Skin epidermis (tissue), 12 donors: ENCODE data around the gene RNU7-1.
"Not testable (repeated sequence)": the region's sequence is repeated elsewhere in the genome, so short reads cannot be mapped to it uniquely, and the experiment has no call there.

Source experiments
- H3K27ac ChIP-seq, 21 experiments: fragments of 200-600 bp; sonication (generic) in 11 of 21; one replicate each; pipeline ENCODE4 v1.5.0; 2020; ENCODE audit warnings: mild to moderate bottlenecking in 3 of 21, inconsistent platforms in 2 of 21, moderate library complexity in 2 of 21
- H3K4me3 ChIP-seq, 7 experiments: fragments of 200-600 bp; sonication (generic) in 2 of 7; one replicate each; pipeline ENCODE4 v1.5.0; 2020; ENCODE audit warnings: inconsistent platforms in 2 of 7, mild to moderate bottlenecking in 2 of 7, moderate library complexity in 1 of 7

The RNU7-1 gene

DNA sequence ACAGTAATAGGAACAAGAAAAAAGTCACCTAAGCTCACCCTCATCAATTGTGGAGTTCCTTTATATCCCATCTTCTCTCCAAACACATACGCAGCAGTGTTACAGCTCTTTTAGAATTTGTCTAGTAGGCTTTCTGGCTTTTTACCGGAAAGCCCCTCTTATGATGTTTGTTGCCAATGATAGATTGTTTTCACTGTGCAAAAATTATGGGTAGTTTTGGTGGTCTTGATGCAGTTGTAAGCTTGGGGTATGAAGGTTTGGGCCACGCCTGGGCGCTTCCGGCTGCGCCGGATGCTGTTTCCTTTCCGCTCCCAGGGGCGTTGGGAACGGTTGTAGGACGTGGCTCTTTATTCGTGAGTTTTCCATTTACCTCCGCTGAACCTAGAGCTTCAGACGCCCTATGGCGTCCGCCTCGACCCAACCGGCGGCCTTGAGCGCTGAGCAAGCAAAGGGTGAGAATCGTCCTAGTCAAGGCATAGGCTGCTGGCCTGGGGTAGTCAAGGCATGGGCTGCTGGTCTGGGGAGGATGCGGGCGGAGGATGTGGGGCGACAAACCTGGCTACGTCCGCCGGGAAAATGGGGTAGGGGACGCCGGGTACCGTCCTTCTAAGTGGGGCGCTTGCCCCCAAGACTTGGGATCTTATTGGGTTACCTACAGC lies at the start of gene RNU7-1, which contains the start of gene C12orf57:
RNU7-1 (plus strand) TSS at position 95 of the 659 bp plus-strand sequence.
C12orf57 (plus strand) TSS at position 301 of the 659 bp plus-strand sequence; CDS start at position 401, 100 bp downstream.
- Histone ChIP-seq H3K4me3 (peak within 1 kb of the TSS; percentile 47 to 63 (median 59)), H3K27ac (peak within 1 kb of the TSS; percentile 37 to 99 (median 92))

DNA sequence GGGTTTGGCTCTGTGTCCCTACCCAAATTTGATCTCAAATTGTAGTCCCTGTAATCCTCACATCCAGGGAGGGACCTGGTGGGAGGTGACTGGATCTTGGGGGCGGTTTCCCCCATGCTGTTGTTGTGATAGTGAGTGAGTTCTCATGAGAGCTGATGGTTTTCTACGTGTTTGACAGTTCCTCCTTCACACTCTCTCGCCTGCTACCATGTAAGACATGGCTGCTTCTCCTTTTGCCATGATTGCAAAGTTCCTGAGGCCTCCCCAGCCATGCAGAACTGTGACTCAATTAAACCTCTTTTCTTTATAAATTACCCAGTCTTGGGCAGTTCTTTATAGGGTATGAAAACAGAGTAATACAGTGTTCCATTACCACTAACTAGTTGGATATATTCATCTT lies 49.3 kb upstream of the RNU7-1 start:
- Histone ChIP-seq H3K4me3 (no peak overlapping the region), H3K27ac (no peak overlapping the region)

GRCh38 chr12:6896846-6897435 lies 46.7 kb upstream of the RNU7-1 start:
- Histone ChIP-seq H3K27ac (no peak overlapping the region), H3K4me3 (no peak overlapping the region)

- H3K27ac ChIP-seq: no peak overlapping the region
- no peak overlapping the region for H3K4me3 ChIP-seq
Measured at GRCh38 chr12:6899427-6899826, 44.2 kb upstream of the RNU7-1 start.

DNA sequence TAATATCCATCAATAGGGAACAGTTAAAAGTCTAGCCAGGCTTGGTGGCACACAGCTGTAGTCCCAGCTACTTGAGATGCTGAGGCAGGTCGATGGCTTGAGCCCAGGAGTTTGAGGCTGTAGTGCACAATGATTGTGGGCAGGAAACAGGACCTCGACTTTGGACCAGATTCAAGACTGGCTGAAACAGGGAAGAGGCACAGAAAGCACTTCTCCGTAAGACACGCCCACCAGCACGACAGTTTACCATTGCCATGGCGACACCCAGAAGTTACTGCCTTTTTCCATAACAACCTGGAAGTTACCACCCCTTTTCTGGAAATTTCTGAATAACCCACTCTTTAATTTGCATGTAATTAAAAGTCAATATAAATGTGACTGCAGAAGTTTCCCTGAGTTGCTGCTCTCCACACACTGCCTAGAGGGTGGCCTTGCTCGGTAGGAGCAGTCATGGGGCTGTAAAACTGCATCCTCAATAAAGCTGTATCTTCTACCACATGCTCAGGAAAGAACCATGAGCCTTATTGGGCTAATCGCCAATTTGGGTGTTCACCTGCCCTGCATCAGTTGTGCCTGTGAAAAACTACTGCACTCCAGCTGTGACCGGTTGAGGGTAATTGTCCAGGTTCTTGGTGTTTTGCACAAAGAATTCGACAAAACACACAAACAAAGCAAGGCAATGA lies 43.6 kb upstream of the RNU7-1 start:
- H3K27ac ChIP-seq: peak overlapping the region in 3 of 21 experiments; percentile 8 to 39 (median 26)
- H3K4me3 ChIP-seq: no peak overlapping the region

DNA sequence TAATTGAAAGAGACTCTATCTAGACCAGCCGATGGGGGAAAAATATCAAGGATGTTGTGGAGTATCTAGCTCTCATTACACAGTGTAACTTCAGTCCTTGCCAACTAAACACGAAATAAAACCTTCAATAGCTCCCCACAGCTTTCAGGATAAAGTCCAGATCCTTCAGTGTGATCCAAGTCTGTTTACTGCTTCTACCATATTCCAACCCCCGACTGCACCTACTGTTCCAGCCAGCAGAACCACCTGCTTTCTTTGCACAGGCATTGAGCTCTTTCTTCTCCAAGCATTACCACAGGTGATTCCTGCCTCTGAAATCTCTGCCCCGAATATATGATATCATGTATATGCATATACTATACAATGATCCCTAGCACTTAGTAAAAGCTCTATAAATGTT lies 41.2 kb upstream of the RNU7-1 start:
- no peak overlapping the region for H3K4me3 ChIP-seq
- no peak overlapping the region for H3K27ac ChIP-seq

GRCh38 chr12:6903722-6904121 lies 39.9 kb upstream of the RNU7-1 start:
- H3K27ac ChIP-seq: peak overlapping the region in 3 of 21 experiments; percentile 84 to 88 (median 86)
- H3K4me3 ChIP-seq: no peak overlapping the region

GRCh38 chr12:6904280-6905276 lies 39.0 kb upstream of the RNU7-1 start, which contains the start of gene LRRC23:
LRRC23 (plus strand) TSS chr12:6904822; CDS start chr12:6905634, 812 bp downstream.
- Histone ChIP-seq H3K4me3 (peak within 1 kb of the TSS; percentile 52 to 70 (median 60)), H3K27ac (peak within 1 kb of the TSS in 20 of 21 experiments; percentile 30 to 88 (median 79))

- H3K4me3 ChIP-seq: peak overlapping the region in 5 of 7 experiments; percentile 56 to 70 (median 66)
- peak overlapping the region in 16 of 21 experiments; percentile 68 to 88 (median 80) for H3K27ac ChIP-seq
Measured at GRCh38 chr12:6905414-6906040, 38.1 kb upstream of the RNU7-1 start.

GRCh38 chr12:6908141-6908540 lies 35.5 kb upstream of the RNU7-1 start:
- H3K27ac ChIP-seq, H3K4me3 ChIP-seq: not testable (repeated sequence)

DNA sequence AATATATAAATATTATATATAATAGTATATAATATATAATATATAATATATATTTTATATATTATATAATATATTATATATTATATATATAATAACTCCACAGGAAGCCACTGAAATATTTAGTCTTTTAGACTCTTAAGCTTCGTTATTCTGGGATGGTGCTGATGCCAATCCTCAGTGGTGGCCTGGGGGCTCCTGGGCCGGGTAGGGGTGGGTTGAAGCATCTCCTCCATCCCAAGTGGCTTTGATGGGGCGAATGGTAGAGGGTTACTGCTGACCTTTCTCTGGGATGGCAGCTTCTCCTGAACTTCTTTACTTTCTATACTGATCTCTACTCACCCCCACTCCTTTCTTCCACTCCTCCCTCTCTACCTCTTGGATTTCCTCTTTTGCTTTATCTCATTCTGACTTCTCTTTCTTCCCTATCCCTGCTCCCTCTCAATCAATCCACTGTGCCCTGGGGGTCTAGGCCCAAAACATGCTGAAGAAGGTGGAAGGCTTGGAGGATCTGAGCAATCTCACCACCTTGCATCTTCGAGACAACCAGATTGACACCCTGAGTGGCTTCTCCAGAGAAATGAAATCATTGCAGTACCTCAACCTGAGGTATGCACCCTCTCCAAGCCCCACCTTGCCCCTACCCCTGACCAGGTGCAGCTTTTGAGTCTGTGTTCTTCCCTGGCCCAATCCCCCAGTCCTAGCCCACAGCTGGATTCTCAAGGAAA lies 34.0 kb upstream of the RNU7-1 start:
- no peak overlapping the region for H3K27ac ChIP-seq
- H3K4me3 ChIP-seq: no peak overlapping the region

DNA sequence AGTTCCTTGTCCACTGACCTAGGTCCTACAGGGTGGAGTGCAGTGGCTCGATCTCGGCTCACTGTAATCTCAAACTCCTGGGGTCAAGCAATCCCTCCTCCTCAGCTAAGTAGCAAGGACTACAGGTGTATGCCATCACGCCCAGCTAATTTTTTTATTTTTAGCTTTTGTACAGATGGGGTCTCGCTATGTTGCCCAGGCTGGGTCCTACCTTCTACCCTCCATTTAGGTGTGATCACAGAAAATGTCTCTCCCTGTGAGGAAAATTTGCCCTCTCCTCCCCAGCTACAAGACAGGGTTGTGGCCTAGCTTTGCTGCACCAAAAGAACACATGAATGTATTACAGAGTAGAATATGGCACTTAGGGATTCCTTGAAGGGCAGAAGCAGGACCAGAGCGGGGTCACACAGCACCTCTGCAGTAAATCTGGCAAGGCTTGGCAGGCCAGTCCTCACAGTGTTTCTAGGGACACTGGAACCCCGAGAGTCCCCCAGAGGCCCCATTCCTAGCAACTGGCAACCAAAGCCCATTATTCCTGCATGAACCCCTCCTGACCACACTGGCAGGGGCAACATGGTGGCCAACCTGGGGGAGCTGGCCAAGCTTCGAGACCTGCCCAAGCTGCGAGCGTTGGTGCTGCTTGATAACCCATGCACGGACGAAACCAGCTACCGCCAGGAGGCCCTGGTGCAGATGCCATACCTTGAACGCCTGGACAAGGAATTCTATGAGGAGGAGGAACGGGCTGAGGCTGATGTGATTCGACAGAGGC lies 31.3 kb upstream of the RNU7-1 start:
- H3K4me3 ChIP-seq: no peak overlapping the region
- H3K27ac ChIP-seq: no peak overlapping the region

GRCh38 chr12:6914246-6914946 lies 29.2 kb upstream of the RNU7-1 start, which contains the start of gene ENO2:
ENO2 (plus strand) TSS chr12:6914580; CDS start chr12:6915833, 1,253 bp downstream.
- Histone ChIP-seq H3K4me3 (peak within 1 kb of the TSS; percentile 48 to 81 (median 62)), H3K27ac (peak within 1 kb of the TSS in 19 of 21 experiments; percentile 18 to 91 (median 76))

DNA sequence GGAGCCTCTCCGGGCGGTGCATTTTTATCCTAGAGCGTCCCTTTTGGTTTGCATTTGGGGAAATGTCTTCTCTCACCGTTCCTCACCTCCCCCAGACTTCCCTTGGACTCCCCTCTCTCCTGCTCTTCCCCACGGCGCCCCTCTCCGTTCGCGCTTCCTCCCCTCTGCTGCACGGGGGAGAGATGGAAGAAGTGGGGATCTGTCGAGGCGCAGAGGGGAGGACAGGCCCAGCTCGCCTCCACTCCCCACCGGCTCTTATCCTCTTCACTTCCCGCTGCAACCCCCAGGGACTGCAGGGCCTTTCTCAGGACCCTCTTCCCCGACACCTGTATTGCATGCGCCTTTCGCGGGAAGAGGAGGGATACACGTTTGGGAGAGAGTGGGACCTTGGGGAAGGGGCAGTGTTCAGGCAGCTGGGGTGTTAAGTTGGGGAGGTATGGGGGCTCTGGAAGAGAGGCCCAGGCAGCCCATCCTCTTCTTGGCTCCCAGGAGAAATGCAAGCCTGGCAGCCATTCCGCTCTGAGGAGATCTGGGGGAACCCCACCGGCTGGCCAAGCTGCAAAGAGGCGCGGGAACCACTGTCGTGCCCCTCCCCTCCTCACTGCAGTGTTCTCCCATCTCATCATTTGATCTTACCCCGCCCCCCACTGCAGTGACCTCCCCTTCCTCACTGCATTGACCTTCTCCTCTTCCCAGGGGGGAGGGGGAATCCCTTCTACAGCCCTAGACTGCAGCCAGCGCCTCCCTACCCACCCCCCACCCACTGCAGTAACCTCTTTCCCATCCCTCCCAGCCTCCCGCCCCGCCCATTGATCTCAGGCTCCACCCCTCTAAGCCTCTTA lies 28.4 kb upstream of the RNU7-1 start:
- Histone ChIP-seq H3K4me3 (peak overlapping the region; percentile 48 to 81 (median 62)), H3K27ac (peak overlapping the region in 18 of 21 experiments; percentile 18 to 91 (median 76))

GRCh38 chr12:6915789-6916285 lies 27.8 kb upstream of the RNU7-1 start:
- H3K4me3 ChIP-seq: peak overlapping the region in 1 of 7 experiments; percentile 64
- no peak overlapping the region for H3K27ac ChIP-seq
